ENCODE measurements around the gene PPP1R18.

The PPP1R18 gene

DNA sequence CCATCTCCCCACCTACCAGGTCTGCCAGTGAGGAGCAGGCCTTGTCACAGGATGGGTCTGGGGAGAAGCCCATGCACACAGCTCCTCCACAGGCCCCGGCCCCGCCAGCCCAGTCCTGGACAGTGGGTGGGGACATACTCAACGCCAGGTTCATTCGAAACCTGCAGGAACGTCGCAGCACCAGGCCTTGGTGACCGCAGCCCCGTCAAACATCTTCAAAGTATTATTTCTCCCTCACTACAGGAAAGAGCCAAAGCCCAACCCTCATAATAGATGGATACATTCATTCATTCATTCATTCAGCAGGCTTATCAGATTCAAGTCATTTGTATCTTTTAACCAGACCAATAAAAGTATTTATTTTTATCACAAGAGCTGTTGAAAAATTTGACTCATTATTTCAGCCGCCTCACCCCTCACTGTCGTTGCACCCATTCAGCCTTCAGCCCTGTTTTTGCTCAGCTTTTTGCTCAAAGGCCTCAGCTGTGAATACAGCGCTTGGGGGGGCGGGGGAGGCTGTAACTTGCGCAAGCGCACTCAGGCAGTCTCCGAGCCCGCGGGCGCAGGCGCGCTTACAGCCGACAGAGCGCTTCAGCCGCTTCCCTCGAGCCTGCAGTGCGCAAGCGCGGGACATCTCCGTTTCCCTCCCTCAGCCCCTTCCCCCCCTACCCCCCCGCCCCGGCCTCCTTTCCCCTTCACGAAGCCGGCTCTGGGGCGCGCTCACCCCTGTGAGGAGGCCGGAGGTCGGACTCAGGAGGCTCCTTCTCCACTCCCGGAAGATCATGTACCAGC lies 39.8 kb downstream of the PPP1R18 start, which contains the start of gene C6orf136:
Gene C6orf136, plus strand, starts transcription at position 684 of the 792 bp plus-strand sequence. Its CDS starts 99 bp downstream, at position 783.
- TF ChIP-seq, protein P1, sequence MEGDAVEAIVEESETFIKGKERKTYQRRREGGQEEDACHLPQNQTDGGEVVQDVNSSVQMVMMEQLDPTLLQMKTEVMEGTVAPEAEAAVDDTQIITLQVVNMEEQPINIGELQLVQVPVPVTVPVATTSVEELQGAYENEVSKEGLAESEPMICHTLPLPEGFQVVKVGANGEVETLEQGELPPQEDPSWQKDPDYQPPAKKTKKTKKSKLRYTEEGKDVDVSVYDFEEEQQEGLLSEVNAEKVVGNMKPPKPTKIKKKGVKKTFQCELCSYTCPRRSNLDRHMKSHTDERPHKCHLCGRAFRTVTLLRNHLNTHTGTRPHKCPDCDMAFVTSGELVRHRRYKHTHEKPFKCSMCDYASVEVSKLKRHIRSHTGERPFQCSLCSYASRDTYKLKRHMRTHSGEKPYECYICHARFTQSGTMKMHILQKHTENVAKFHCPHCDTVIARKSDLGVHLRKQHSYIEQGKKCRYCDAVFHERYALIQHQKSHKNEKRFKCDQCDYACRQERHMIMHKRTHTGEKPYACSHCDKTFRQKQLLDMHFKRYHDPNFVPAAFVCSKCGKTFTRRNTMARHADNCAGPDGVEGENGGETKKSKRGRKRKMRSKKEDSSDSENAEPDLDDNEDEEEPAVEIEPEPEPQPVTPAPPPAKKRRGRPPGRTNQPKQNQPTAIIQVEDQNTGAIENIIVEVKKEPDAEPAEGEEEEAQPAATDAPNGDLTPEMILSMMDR (IDR thresholded peaks at IDR 0.05): no peak
- H3K27me3 Mint-ChIP-seq (ENCODE audit: low read depth, poor library complexity): no peaks in the 10 kb centered on the region
- H3K36me3 Mint-ChIP-seq (ENCODE audit: low read depth): peaks cover 41% of the 10 kb centered on the region
- DNase-seq: peak; percentile 92
- peak within 1 kb of the TSS; percentile 88 for H3K27ac Mint-ChIP-seq
- H3K9me3 Mint-ChIP-seq: no peaks in the 10 kb centered on the region
- H3K4me1 Mint-ChIP-seq: peaks cover 28% of the 10 kb centered on the region
- peak within 1 kb of the TSS; percentile 89 for H3K4me3 Mint-ChIP-seq

DNA sequence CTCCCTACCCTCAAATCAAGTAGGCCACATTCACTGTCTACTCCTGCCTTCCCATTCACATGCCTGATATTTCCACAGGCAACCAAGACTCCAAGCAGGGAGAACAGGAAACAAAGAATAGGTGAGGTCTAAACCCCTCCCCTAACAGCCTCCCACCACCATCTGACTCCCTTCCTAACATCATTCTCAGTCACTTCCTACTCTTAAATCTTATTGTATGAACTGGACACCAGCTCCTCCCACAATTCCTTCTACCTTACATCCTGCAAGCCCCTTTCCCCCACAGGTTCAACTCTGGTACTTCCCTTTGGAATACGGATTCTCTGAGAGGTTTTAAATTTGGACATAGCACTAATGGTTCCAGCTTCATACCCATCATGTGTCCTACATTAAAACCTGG lies 40.5 kb downstream of the PPP1R18 start:
- TF ChIP-seq, protein P1 (IDR thresholded peaks at IDR 0.05): no peak

GRCh38 chr6:30644769-30645168 lies 41.7 kb downstream of the PPP1R18 start:
- TF ChIP-seq, protein P1 (IDR thresholded peaks at IDR 0.05): no peak
- no peaks in the 10 kb centered on the region for H3K27me3 Mint-ChIP-seq (ENCODE audit: low read depth, poor library complexity)
- H3K27ac Mint-ChIP-seq: peak overlapping the region; percentile 88
- no peak for DNase-seq
- H3K4me3 Mint-ChIP-seq: no peak overlapping the region
- H3K36me3 Mint-ChIP-seq (ENCODE audit: low read depth): peaks cover 52% of the 10 kb centered on the region
- H3K4me1 Mint-ChIP-seq: peaks cover 25% of the 10 kb centered on the region
- H3K9me3 Mint-ChIP-seq: no peaks in the 10 kb centered on the region

More for the DNA sequence above, 40.5 kb downstream of the PPP1R18 start:
- Mint-ChIP-seq H3K27ac (peak overlapping the region; percentile 88), H3K4me1 (peaks cover 28% of the 10 kb centered on the region), H3K36me3 (ENCODE audit: low read depth) (peaks cover 44% of the 10 kb centered on the region), H3K9me3 (no peaks in the 10 kb centered on the region), H3K4me3 (peak overlapping the region; percentile 89), H3K27me3 (ENCODE audit: low read depth, poor library complexity) (no peaks in the 10 kb centered on the region)
- DNase-seq: no peak

- H3K27me3 Mint-ChIP-seq (ENCODE audit: low read depth, poor library complexity): no peaks in the 10 kb centered on the region
- peaks cover 22% of the 10 kb centered on the region for H3K4me1 Mint-ChIP-seq
- no peak overlapping the region for H3K4me3 Mint-ChIP-seq
- peaks cover 63% of the 10 kb centered on the region for H3K36me3 Mint-ChIP-seq (ENCODE audit: low read depth)
- no peaks in the 10 kb centered on the region for H3K9me3 Mint-ChIP-seq
- no peak for DNase-seq
- TF ChIP-seq, protein P1 (IDR thresholded peaks at IDR 0.05): no peak
- peak overlapping the region; percentile 14 for H3K27ac Mint-ChIP-seq
These were observed 42.8 kb downstream of the PPP1R18 start for GRCh38 chr6:30643656-30644055.

DNA sequence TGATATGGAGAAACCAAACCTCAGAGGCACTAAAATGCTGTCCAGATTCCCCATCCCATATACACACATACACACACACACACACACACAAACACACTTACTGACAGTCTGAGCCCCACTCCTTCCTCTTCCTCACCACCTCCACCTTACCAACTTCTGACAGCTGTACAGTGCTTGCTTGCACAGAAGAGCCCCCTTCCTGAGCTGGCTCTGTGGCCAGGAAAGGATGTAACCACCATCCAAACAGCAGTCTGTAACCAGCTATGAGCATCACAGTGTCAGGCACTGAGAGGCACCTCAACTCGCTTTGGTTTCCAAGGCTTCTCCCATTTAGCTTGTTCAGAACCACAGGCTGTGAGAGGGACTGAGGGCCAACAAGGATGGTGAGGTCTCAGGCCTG lies 45.4 kb downstream of the PPP1R18 start:
- Mint-ChIP-seq H3K27me3 (ENCODE audit: low read depth, poor library complexity) (no peaks in the 10 kb centered on the region), H3K4me1 (peaks cover 7% of the 10 kb centered on the region), H3K9me3 (no peaks in the 10 kb centered on the region), H3K36me3 (ENCODE audit: low read depth) (peaks cover 81% of the 10 kb centered on the region), H3K4me3 (no peak overlapping the region), H3K27ac (peak overlapping the region; percentile 81)
- TF ChIP-seq, protein P1 (IDR thresholded peaks at IDR 0.05): no peak
- no peak for DNase-seq

DNA sequence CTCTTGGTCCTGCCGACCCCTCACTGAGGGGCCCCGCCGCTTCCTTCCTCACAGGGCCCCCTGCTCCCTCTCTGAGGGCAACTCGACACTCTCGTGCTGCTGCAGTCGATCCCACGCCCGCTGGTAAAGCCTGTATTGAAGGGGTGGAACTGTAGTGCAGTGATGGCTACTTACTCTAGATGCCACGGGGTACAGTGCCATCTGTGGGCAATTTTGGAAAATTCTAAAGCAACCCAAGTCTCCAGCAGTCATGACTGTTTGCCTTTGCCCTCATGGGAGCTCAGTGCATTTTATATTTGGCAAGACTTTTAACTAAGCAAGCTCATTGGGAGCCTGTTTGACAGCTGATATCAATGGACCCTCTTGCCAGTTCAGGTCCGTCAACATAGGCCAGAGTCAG lies 46.0 kb downstream of the PPP1R18 start:
- TF ChIP-seq, protein P1 (IDR thresholded peaks at IDR 0.05): no peak
- no peak overlapping the region for H3K4me3 Mint-ChIP-seq
- H3K9me3 Mint-ChIP-seq: no peaks in the 10 kb centered on the region
- peaks cover 82% of the 10 kb centered on the region for H3K36me3 Mint-ChIP-seq (ENCODE audit: low read depth)
- H3K4me1 Mint-ChIP-seq: peaks cover 2% of the 10 kb centered on the region
- H3K27me3 Mint-ChIP-seq (ENCODE audit: low read depth, poor library complexity): no peaks in the 10 kb centered on the region
- no peak overlapping the region for H3K27ac Mint-ChIP-seq
- DNase-seq: no peak
